Neural progenitor cell (in vitro differentiated cells): ENCODE results near the gene NBEA.

ENCODE experiments used
- CTCF ChIP-seq: fragments of 200-600 bp; sonication (generic); IDR thresholded peaks from 2 replicates; pipeline ENCODE4 v1.5.1; 2017; ENCODE audit warnings: antibody characterized with exemption, mild to moderate bottlenecking
- EZH2 ChIP-seq: fragments of 200-600 bp; sonication (generic); IDR thresholded peaks from 2 replicates; pipeline ENCODE4 v1.6.1; 2017; ENCODE audit warnings: antibody characterized with exemption, mild to moderate bottlenecking, moderate library complexity
- EZH2phosphoT487 ChIP-seq: fragments of 200-600 bp; sonication (generic); IDR thresholded peaks from 2 replicates; pipeline ENCODE4 v1.6.1; 2017; ENCODE audit warnings: antibody characterized with exemption

GRCh38 chr13:35549481-35549880 is 607.4 kb downstream of the NBEA start:
- TF ChIP-seq EZH2 (no peak), CTCF (no peak), EZH2phosphoT487 (no peak)
